ENCODE results near the gene LTBP3. TPM values are rescaled to one million over a fixed set of nuclear protein-coding genes. Genes with fewer than 3 reads are reported as not detected.

The LTBP3 gene
- total and polyA plus RNA-seq, 2 of the 13 experiments (the other 11 are each of a cell fraction or from before 2014, with no cell fraction given): 12.2 to 68.1 TPM

DNA sequence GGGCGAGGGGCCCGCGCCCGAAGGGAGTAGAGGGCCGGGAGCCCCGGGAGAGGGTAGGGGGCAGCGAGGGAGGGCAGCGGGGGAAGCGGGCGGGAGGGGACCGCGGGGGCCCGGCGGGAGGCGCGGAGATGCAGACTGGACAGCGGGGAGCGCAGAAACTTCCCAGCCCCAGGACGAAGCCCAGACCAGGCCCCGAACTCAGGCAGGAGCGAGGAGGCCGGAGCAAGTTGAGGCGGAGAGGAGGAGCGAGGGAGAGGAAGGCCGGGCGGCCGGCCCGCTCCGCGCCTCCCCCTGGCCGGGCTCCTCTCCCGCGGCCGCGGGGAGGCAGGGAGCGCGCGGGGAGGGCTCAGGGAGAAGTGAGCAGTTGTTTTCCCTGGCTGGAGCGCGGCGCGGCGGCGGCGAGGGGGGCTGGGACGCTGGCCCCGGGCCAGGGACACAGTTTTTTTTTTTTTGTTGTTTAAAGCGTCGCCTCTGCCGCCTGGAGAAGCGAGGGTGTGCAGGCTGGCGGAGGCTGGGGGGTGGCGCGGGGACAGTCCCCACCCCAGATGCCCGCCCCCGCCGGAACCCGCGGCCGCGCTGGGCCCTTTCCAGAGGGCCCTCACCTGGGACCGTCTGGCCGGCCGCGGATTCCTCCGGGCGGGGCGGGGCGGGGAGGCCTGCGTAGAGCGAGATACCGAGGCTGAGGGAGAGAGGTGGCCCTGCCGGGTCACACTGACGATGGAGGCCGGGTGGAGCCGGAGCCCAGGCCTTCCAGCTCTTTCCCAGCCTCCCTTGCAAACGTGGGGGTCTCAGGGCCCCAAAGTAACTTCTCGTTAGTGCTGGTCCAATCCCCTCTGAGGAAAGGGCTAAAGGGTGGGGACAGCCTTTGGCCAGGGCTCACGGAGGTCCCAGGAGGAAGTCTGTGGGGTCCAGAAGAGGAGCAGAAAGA, at the start of gene LTBP3 (continued):
- TF ChIP-seq U2AF2 (IDR thresholded peaks at IDR 0.05; ENCODE audit: low read depth, low read length): no peak
- TF ChIP-seq, protein P1, sequence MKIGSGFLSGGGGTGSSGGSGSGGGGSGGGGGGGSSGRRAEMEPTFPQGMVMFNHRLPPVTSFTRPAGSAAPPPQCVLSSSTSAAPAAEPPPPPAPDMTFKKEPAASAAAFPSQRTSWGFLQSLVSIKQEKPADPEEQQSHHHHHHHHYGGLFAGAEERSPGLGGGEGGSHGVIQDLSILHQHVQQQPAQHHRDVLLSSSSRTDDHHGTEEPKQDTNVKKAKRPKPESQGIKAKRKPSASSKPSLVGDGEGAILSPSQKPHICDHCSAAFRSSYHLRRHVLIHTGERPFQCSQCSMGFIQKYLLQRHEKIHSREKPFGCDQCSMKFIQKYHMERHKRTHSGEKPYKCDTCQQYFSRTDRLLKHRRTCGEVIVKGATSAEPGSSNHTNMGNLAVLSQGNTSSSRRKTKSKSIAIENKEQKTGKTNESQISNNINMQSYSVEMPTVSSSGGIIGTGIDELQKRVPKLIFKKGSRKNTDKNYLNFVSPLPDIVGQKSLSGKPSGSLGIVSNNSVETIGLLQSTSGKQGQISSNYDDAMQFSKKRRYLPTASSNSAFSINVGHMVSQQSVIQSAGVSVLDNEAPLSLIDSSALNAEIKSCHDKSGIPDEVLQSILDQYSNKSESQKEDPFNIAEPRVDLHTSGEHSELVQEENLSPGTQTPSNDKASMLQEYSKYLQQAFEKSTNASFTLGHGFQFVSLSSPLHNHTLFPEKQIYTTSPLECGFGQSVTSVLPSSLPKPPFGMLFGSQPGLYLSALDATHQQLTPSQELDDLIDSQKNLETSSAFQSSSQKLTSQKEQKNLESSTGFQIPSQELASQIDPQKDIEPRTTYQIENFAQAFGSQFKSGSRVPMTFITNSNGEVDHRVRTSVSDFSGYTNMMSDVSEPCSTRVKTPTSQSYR (CRISPR knock-in tag; IDR thresholded peaks at IDR 0.05; ENCODE audit: borderline replicate concordance): peak; percentile 61; the same call in 1 of the 2 replicates
- TF ChIP-seq ZNF317 (CRISPR knock-in tag; IDR thresholded peaks at IDR 0.05): no peak
- no peak for TF ChIP-seq NPAS2 (CRISPR knock-in tag; IDR thresholded peaks at IDR 0.05; ENCODE audit: borderline replicate concordance)
- TF ChIP-seq NFYB (CRISPR knock-in tag; IDR thresholded peaks at IDR 0.05): no peak
- TF ChIP-seq REL (CRISPR knock-in tag; conservative IDR thresholded peaks at IDR 0.05): no peak
- TF ChIP-seq ZNF619 (CRISPR knock-in tag; IDR thresholded peaks at IDR 0.05): no peak
- no peak for TF ChIP-seq HCFC1 (IDR thresholded peaks at IDR 0.05; ENCODE audit: low read depth, low read length)
- no peak for TF ChIP-seq PHF5A (CRISPR knock-in tag; IDR thresholded peaks at IDR 0.05; ENCODE audit: low read depth, unreplicated experiment)
- TF ChIP-seq ZNF564 (CRISPR knock-in tag; IDR thresholded peaks at IDR 0.05): no peak
- TF ChIP-seq, protein P2, sequence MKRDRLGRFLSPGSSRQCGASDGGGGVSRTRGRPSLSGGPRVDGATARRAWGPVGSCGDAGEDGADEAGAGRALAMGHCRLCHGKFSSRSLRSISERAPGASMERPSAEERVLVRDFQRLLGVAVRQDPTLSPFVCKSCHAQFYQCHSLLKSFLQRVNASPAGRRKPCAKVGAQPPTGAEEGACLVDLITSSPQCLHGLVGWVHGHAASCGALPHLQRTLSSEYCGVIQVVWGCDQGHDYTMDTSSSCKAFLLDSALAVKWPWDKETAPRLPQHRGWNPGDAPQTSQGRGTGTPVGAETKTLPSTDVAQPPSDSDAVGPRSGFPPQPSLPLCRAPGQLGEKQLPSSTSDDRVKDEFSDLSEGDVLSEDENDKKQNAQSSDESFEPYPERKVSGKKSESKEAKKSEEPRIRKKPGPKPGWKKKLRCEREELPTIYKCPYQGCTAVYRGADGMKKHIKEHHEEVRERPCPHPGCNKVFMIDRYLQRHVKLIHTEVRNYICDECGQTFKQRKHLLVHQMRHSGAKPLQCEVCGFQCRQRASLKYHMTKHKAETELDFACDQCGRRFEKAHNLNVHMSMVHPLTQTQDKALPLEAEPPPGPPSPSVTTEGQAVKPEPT (CRISPR knock-in tag; IDR thresholded peaks at IDR 0.05; ENCODE audit: low read depth): no peak
- TF ChIP-seq FOXA3 (CRISPR knock-in tag; IDR thresholded peaks at IDR 0.05): no peak
- TF ChIP-seq ZFAT (CRISPR knock-in tag; conservative IDR thresholded peaks at IDR 0.05): no peak
- no peak for TF ChIP-seq ZFP41 (CRISPR knock-in tag; IDR thresholded peaks at IDR 0.05; ENCODE audit: borderline replicate concordance)
- no peak for TF ChIP-seq GPN1 (CRISPR knock-in tag; IDR thresholded peaks at IDR 0.05; ENCODE audit: borderline replicate concordance)
- TF ChIP-seq YEATS2 (CRISPR knock-in tag; IDR thresholded peaks at IDR 0.05; ENCODE audit: borderline replicate concordance): no peak
- TF ChIP-seq SOX13 (IDR thresholded peaks at IDR 0.05): no peak
- TF ChIP-seq SOX13 (CRISPR knock-in tag; conservative IDR thresholded peaks at IDR 0.05 in 1 of 2, IDR thresholded peaks at IDR 0.05 in 1 of 2): no peak
- TF ChIP-seq, protein P3, sequence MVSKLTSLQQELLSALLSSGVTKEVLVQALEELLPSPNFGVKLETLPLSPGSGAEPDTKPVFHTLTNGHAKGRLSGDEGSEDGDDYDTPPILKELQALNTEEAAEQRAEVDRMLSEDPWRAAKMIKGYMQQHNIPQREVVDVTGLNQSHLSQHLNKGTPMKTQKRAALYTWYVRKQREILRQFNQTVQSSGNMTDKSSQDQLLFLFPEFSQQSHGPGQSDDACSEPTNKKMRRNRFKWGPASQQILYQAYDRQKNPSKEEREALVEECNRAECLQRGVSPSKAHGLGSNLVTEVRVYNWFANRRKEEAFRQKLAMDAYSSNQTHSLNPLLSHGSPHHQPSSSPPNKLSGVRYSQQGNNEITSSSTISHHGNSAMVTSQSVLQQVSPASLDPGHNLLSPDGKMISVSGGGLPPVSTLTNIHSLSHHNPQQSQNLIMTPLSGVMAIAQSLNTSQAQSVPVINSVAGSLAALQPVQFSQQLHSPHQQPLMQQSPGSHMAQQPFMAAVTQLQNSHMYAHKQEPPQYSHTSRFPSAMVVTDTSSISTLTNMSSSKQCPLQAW (CRISPR knock-in tag; IDR thresholded peaks at IDR 0.05): no peak; the same call in 1 of the 2 replicates
- TF ChIP-seq, protein P4, sequence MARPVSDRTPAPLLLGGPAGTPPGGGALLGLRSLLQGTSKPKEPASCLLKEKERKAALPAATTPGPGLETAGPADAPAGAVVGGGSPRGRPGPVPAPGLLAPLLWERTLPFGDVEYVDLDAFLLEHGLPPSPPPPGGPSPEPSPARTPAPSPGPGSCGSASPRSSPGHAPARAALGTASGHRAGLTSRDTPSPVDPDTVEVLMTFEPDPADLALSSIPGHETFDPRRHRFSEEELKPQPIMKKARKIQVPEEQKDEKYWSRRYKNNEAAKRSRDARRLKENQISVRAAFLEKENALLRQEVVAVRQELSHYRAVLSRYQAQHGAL (CRISPR knock-in tag; IDR thresholded peaks at IDR 0.05; ENCODE audit: not compliant biosample characterization): no peak
